ENCODE measurements around the gene CAPS.

CAPS gene

GRCh38 chr19:5914946-5915781, 1.1 kb downstream of the CAPS start:
- DNase-seq, result no peak

GRCh38 chr19:5915782-5916165, 1.7 kb downstream of the CAPS start:
- DNase-seq, result no peak

GRCh38 chr19:5916181-5916708, 2.2 kb downstream of the CAPS start:
- no peak for DNase-seq

GRCh38 chr19:5917431-5918107, 3.5 kb downstream of the CAPS start:
- DNase-seq, result no peak

- no peak for DNase-seq
Observed at GRCh38 chr19:5918463-5919079, 4.5 kb downstream of the CAPS start.

- DNase-seq, result no peak
Observed at GRCh38 chr19:5921516-5922160, 7.6 kb downstream of the CAPS start.

GRCh38 chr19:5922161-5922545, 8.1 kb downstream of the CAPS start:
- no peak for DNase-seq

GRCh38 chr19:5923356-5923755, 9.3 kb downstream of the CAPS start:
- no peak for DNase-seq

GRCh38 chr19:5925830-5926427, 11.9 kb downstream of the CAPS start:
- no peak for DNase-seq

- no peak for DNase-seq
Observed at GRCh38 chr19:5926641-5927440, 12.8 kb downstream of the CAPS start.

- no peak for DNase-seq
Observed at GRCh38 chr19:5927441-5927821, 13.4 kb downstream of the CAPS start.

- DNase-seq, result no peak
Observed at GRCh38 chr19:5929179-5929578, 15.1 kb downstream of the CAPS start.

GRCh38 chr19:5929625-5930024, 15.6 kb downstream of the CAPS start:
- no peak for DNase-seq

- DNase-seq, result no peak
Observed at GRCh38 chr19:5931251-5931650, 17.2 kb downstream of the CAPS start.

GRCh38 chr19:5932146-5932545, 18.1 kb downstream of the CAPS start:
- no peak for DNase-seq

GRCh38 chr19:5932609-5933262, 18.7 kb downstream of the CAPS start:
- no peak for DNase-seq

- no peak for DNase-seq
Observed at GRCh38 chr19:5933391-5934068, 19.5 kb downstream of the CAPS start.

GRCh38 chr19:5934069-5934401, 20.0 kb downstream of the CAPS start:
- no peak for DNase-seq

- DNase-seq, result no peak
Observed at GRCh38 chr19:5934774-5935472, 20.9 kb downstream of the CAPS start.
